Testis (tissue), 2 donors: ENCODE measurements around the gene GPC6.

Experiments
- CTCF ChIP-seq, 3 experiments: fragments of 450-650 bp in 2 of 3; fragments of 200-600 bp in 1 of 3; sonication (generic) in 1 of 3; IDR thresholded peaks; one replicate each; pipeline ENCODE4 v1.5.1; 2016 to 2019; ENCODE audit warnings: antibody characterized with exemption in 3 of 3, mild to moderate bottlenecking in 2 of 3, moderate library complexity in 1 of 3
- POLR2A ChIP-seq: fragments of 450-650 bp; IDR thresholded peaks from one replicate; pipeline ENCODE4 v1.6.1; 2017; ENCODE audit warnings: antibody characterized with exemption, mild to moderate bottlenecking, moderate library complexity

DNA sequence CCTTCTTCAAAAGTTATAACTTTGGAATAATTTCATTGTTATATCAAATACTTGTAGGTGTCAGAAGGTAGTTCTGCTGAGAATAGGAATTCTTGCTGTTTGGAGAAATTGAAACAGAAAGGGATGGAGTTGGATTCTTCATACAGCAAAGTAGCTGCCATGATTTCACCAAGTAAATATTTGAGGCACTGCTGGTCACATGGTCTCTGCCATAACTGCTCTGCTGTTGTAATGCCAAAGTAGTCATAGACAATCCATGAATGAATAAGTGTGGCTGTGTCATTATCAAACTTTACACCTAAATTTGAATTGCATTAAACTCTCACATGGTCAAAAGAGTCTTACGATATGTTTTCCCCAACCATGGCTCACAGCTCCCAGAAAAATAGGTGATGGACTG lies 308.6 kb downstream of the GPC6 start:
- TF ChIP-seq CTCF (IDR thresholded peaks at IDR 0.05) (no peak), POLR2A (no peak)
